GM19468 (cell line): ENCODE measurements around the gene MED26.

ENCODE experiments used
- ATAC-seq: cut with Tn5 transposase; IDR thresholded peaks from one replicate; pipeline ENCODE4 v1.9.1; 2021; ENCODE audit warnings: mild to moderate bottlenecking, moderate library complexity, moderate number of reproducible peaks; ENCODE audit not compliant: unreplicated experiment; ENCODE audit errors: extremely low read depth

The MED26 gene

GRCh38 chr19:16524991-16525734, 102.8 kb downstream of the MED26 start:
- no peak for ATAC-seq
